ENCODE measurements around the gene HBEGF.

DNA sequence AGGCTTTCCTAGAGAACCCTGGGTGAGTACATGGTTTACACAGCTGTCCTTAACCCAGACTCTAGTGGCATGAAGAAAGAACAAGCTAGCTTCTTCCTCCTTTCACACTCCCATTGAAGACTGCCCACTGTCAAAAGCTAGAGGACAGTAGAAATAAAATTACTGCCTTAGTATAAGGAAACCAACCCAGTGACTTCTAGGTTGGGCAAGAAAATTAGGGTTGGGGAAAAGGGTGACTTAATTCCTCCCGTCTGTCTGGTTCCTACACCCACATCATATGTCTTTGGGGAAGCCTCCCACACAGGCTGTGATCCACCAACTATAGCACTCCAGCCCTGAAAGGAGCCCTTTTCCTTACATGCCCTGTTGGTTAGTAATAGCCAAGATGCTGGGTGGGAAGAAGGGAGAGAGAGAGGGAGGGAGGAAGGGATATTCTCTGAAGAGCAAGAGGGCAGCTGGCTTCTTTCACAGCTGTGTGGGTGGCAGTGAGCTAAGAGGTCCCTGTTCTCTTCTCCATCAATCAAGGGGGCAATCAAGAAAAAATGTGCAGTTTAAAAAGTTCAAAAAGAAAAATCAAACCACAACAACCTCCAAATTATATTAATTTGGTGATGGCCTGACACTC is 21.7 kb downstream of the HBEGF start:
- TF ChIP-seq, protein P1, sequence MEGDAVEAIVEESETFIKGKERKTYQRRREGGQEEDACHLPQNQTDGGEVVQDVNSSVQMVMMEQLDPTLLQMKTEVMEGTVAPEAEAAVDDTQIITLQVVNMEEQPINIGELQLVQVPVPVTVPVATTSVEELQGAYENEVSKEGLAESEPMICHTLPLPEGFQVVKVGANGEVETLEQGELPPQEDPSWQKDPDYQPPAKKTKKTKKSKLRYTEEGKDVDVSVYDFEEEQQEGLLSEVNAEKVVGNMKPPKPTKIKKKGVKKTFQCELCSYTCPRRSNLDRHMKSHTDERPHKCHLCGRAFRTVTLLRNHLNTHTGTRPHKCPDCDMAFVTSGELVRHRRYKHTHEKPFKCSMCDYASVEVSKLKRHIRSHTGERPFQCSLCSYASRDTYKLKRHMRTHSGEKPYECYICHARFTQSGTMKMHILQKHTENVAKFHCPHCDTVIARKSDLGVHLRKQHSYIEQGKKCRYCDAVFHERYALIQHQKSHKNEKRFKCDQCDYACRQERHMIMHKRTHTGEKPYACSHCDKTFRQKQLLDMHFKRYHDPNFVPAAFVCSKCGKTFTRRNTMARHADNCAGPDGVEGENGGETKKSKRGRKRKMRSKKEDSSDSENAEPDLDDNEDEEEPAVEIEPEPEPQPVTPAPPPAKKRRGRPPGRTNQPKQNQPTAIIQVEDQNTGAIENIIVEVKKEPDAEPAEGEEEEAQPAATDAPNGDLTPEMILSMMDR (IDR thresholded peaks at IDR 0.05; ENCODE audit: low read depth, low read length) = no peak
- TF ChIP-seq, protein P2, sequence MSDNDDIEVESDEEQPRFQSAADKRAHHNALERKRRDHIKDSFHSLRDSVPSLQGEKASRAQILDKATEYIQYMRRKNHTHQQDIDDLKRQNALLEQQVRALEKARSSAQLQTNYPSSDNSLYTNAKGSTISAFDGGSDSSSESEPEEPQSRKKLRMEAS (IDR thresholded peaks at IDR 0.05; ENCODE audit: low read depth, low read length) = no peak
- TF ChIP-seq POLR2A (IDR thresholded peaks at IDR 0.05; ENCODE audit: extremely low read depth, insufficient read length) (no peak), MYC (IDR thresholded peaks at IDR 0.05; ENCODE audit: low read depth, low read length) (no peak)
